GM13976 (cell line): ENCODE data around the gene HOXD9.

Experiments
- DNase-seq: peaks from one replicate; pipeline ENCODE4 v3.0.0; 2012; ENCODE audit warnings: low spot score
- in situ Hi-C: fragments of 300-500 bp; cut with MboI; formaldehyde crosslinking; loops from one replicate; pipeline ENCODE4 v1.12.0; 2022; ENCODE audit warnings: low sequenced_read_pairs, mixed read lengths, inconsistent platforms; ENCODE audit not compliant: unreplicated experiment
- TF ChIP-seq, protein P1 (sequence below): IDR thresholded peaks from 2 replicates; pipeline ENCODE4 v1.5.1; 2012; ENCODE audit warnings: borderline replicate concordance, mild to moderate bottlenecking; ENCODE audit not compliant: insufficient read depth; ENCODE audit errors: extremely low read depth, missing control alignments, control extremely low read depth

HOXD9 gene

DNA sequence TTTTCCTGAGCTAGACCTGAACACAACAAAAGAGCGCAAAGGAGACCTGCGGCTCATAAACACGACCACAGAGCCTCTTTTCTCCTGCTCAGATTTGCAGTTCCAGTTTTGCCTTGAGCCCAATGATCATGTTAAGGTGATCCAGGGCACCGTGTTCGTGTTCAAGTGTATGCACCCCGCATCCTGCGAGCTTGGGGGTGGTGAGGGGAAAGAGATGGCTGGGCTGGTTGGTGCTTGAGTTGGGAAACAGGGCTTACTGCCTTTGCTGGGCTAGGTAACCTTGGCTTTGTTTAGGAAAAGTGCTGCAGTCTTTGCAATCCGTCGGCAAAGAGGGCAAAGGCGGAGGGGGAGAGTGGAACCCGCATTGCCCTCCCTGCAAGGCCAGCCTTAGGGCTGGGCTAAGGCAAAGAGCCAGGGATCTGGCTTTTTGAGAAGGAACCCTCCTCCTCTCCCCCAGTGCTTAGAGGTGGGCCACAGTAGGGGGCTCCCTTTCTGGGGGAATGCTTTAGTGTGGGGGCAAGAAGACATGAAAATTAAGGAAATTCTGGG is 4.6 kb upstream of the HOXD9 start:
- in situ Hi-C loops, result no loop called here
- no peak for DNase-seq
- TF ChIP-seq, protein P1, sequence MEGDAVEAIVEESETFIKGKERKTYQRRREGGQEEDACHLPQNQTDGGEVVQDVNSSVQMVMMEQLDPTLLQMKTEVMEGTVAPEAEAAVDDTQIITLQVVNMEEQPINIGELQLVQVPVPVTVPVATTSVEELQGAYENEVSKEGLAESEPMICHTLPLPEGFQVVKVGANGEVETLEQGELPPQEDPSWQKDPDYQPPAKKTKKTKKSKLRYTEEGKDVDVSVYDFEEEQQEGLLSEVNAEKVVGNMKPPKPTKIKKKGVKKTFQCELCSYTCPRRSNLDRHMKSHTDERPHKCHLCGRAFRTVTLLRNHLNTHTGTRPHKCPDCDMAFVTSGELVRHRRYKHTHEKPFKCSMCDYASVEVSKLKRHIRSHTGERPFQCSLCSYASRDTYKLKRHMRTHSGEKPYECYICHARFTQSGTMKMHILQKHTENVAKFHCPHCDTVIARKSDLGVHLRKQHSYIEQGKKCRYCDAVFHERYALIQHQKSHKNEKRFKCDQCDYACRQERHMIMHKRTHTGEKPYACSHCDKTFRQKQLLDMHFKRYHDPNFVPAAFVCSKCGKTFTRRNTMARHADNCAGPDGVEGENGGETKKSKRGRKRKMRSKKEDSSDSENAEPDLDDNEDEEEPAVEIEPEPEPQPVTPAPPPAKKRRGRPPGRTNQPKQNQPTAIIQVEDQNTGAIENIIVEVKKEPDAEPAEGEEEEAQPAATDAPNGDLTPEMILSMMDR, result no peak

DNA sequence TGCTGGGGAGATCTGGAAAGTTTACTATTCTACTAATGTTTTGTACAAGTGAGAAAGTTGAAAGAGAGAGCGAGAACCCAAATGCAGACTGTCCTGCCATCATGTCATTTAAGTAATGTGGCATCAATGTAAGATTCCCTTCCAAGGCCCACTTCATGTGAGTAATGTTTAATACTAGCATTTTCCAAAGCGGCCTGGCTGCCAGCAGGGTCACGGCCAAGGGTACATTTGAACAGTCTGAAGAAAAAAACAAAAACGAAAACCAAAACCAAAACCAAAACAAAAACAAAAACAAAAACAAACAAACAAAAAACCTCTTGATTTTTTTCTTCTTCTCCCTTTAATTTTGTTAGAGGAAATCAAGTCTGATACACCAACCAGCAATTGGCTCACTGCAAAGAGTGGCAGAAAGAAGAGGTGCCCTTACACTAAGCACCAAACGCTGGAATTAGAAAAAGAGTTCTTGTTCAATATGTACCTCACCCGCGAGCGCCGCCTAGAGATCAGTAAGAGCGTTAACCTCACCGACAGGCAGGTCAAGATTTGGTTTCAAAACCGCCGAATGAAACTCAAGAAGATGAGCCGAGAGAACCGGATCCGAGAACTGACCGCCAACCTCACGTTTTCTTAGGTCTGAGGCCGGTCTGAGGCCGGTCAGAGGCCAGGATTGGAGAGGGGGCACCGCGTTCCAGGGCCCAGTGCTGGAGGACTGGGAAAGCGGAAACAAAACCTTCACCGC is 3.7 kb upstream of the HOXD9 start:
- in situ Hi-C loops, result no loop called here
- no peak for DNase-seq
- TF ChIP-seq, protein P1, result peak; percentile 19

GRCh38 chr2:176120364-176121189 is 1.9 kb upstream of the HOXD9 start:
- DNase-seq, result no peak
- in situ Hi-C loops, result loop anchor here (10.0 kb wide), 1 partner anchor 1034 kb away; no protein-coding TSS in a partner anchor
- TF ChIP-seq, protein P1, result no peak

DNA sequence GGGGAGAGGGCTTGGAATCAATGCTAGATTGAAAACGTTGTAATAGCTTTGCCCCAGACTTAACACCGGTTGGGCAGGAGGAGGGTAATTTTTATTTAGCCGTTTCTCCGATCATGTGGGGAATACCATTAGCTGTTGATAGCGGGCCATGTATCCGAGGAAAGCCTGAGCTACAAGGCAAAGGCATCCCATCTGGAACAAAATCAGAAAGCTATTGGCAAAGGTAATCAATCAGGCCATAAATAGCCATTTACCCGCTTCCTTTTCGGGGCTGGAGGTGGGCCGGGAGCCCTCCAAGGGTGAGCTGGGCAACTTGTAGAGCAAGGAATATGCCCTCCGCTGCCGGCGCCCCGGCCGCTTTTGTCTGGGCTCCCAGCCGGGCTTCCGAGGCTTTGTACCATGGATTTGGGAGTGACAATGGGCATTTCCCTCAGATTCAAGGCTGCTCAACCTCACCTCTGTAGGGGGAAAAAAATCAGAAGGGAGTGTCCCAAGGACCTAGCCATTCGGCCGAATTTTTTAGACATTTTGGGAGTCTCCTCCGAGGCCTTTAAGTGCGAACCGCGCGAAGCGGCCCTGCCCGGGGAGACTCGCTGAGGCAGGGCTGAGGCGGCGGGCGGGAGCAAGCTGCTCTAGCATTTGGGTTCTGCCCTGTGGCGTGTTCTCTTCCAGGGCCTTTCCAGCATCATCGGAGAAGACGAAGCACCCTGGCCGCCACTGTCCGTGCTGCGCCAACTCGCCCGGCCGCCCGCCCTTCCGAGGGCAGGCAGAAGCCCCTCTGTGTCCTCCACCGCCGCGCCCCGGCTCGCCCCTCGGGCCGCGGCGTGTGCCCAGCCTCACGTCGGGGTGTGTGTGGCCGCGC is 1.1 kb upstream of the HOXD9 start:
- TF ChIP-seq, protein P1, result no peak
- no peak for DNase-seq
- in situ Hi-C loops, result loop anchor here (10.0 kb wide), 1 partner anchor 1033 kb away; no protein-coding TSS in a partner anchor

DNA sequence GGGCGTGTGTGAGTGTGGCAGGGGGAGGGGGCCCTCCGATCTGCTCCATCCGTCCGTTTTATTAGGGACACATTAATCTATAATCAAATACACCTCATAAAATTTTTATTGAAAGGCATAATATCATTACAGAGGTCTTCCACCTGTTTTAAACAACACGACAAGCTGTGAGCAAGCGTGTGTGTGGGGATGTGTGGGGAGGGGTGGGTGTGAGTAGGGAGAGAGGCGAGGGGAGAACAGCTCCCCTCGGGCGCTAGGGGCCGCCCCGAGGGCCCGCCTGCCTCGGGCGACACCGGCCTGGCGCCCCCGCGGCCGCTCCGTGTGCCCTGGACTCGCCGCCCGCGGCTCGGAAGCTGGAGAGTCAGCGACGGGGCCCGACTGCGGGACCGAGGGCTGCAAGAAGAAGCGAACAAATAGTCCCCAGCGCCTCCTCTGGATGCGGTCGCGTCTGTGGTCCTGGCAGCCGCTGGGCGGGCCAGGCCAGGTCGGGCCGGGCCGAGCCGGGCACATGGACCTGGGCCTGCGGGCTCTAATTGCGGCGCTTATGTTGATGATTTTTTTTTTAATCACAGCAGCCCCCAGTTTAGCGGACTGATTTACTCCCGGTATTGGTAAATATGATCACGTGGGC is 352 bp upstream of the HOXD9 start:
- TF ChIP-seq, protein P1, result no peak
- in situ Hi-C loops, result loop anchor here (10.0 kb wide), 1 partner anchor 1033 kb away; no protein-coding TSS in a partner anchor
- no peak for DNase-seq
